ENCODE results near the gene GMPPB. TPM values are rescaled to one million over a fixed set of nuclear protein-coding genes. Genes with fewer than 3 reads are reported as not detected.
"Not testable (repeated sequence)": the region's sequence is repeated elsewhere in the genome, so short reads cannot be mapped to it uniquely, and the experiment has no call there.

Gene GMPPB
- polyA plus RNA-seq, 3 donors = 10.7 to 14.1 (median 12.8) TPM

GRCh38 chr3:49714728-49715550 lies 8.8 kb downstream of the GMPPB start:
- DNase-seq (ENCODE audit: low read depth in 3 of 3, low spot score in 2 of 3) = no peak

DNA sequence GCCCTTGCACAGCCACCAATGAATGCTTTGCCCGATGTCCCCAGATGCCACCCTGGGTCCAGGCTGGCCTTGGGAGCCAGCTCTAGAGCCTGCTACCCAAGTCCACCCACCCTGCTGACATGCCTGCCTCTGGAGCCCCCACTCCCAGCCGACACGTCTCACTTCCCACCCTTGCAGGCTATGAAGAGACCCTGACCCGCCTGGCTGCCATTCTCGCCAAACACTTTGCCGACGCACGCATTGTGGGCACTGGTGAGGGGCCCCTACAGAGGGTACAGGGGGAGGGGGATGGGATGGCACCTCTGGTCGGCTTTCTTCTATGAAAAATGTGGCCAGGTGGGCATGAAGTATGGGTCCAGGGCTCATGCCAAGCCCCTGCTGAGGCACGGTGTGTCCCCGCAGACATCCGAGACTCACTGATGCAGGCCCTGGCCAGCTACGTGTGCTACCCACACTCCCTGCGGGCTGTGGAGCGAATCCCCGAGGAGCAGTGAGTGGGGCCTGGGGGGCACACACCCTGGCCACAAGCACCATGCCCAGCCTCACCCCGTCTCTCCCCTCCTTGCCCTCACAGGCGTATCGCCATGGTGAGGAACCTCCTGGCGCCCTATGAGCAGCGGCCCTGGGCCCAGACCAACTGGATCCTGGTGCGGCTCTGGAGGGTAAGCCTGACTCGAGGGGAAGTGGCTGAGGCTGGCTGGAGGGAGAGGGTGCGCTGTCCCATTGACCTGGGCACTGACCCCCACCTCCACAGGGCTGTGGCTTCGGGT lies 10.2 kb downstream of the GMPPB start:
- DNase-seq (ENCODE audit: low read depth in 3 of 3, low spot score in 2 of 3) = no peak

- DNase-seq (ENCODE audit: low read depth in 3 of 3, low spot score in 2 of 3) = no peak
Observed at GRCh38 chr3:49712631-49713317, 11.0 kb downstream of the GMPPB start.

GRCh38 chr3:49712166-49712565 lies 11.6 kb downstream of the GMPPB start:
- DNase-seq (ENCODE audit: low read depth in 3 of 3, low spot score in 2 of 3) = no peak

GRCh38 chr3:49711489-49711888 lies 12.3 kb downstream of the GMPPB start:
- DNase-seq (ENCODE audit: low read depth in 3 of 3, low spot score in 2 of 3) = no peak

GRCh38 chr3:49709852-49710251 lies 13.9 kb downstream of the GMPPB start:
- no peak for DNase-seq (ENCODE audit: low read depth in 3 of 3, low spot score in 2 of 3)

- no peak for DNase-seq (ENCODE audit: low read depth in 3 of 3, low spot score in 2 of 3)
Observed at GRCh38 chr3:49707113-49707480, 16.7 kb downstream of the GMPPB start.

- no peak for DNase-seq (ENCODE audit: low read depth in 3 of 3, low spot score in 2 of 3)
Observed at GRCh38 chr3:49706456-49707112, 17.2 kb downstream of the GMPPB start.

GRCh38 chr3:49705390-49705960 lies 18.3 kb downstream of the GMPPB start:
- no peak for DNase-seq (ENCODE audit: low read depth in 3 of 3, low spot score in 2 of 3)

- no peak for DNase-seq (ENCODE audit: low read depth in 3 of 3, low spot score in 2 of 3)
Observed at GRCh38 chr3:49704629-49705028, 19.1 kb downstream of the GMPPB start.

GRCh38 chr3:49703956-49704355 lies 19.8 kb downstream of the GMPPB start:
- no peak for DNase-seq (ENCODE audit: low read depth in 3 of 3, low spot score in 2 of 3)

GRCh38 chr3:49703443-49703927 lies 20.3 kb downstream of the GMPPB start:
- no peak for DNase-seq (ENCODE audit: low read depth in 3 of 3, low spot score in 2 of 3)

- DNase-seq (ENCODE audit: low read depth in 3 of 3, low spot score in 2 of 3) = no peak
Observed at GRCh38 chr3:49702672-49703071, 21.1 kb downstream of the GMPPB start.

DNA sequence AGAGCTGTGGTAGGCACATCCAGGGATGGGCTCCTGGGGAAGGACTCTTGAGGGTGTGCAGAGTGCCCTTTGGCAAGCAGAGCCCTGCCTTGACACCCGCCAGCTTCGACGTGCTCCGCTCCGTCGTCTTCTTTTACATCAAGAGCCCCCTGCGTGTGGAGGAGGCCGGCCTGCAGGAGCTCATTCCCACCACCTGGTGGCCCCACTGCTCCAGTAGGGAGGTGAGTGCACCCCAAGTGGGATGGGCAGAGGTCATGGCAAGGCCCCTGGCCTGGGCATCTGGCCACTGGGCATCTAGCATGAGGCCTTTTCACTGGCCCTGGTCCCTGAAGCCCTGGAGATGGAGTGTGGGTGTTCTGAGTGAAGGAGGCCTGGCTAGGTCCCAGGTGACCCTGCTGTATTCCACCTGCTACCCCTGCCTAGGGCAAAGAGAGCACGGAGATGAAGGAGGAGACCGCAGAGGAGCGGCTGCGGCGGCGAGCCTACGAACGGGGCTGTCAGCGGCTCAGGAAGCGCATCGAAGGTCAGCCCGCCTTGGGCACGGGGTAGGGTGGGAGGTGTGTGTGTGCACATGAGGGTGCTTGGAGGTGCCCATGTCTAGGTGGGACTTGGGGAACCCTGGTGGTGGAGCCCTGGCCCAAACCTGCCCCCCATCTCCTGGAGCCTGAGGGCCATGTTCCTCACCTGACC lies 22.2 kb downstream of the GMPPB start:
- DNase-seq (ENCODE audit: low read depth in 3 of 3, low spot score in 2 of 3) = no peak

DNA sequence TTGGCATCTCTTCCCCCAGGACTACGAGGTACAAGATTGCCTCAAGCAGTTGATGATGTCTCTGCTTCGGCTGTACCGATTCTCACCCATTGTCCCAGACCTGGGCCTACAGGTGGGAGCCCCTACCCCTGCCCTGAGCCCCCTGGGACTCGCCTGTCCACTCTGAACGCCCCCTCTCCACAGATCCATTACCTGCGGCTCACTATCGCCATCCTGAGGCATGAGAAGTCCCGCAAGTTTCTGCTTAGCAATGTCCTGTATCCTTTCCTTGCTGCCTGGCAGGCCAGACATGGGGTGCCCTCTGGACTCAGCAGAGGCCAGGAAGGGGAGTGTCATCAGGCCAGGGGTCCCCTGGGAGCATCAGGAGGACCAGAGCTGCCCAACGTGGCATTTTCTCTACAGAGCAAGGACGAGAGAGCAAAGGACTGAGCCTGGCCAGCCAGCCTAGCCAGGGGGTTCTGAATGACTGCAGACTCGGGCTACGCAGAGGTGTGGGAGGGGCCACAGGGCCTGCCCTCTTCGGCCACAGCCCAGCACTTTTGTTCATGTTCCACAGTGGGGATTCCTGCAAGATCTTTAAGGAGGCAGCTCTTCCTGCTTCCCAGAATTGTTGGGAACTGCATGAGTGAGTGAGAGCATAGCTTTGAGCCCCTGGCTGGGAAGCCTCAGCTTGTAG lies 23.2 kb downstream of the GMPPB start:
- DNase-seq (ENCODE audit: low read depth in 3 of 3, low spot score in 2 of 3) = no peak

DNA sequence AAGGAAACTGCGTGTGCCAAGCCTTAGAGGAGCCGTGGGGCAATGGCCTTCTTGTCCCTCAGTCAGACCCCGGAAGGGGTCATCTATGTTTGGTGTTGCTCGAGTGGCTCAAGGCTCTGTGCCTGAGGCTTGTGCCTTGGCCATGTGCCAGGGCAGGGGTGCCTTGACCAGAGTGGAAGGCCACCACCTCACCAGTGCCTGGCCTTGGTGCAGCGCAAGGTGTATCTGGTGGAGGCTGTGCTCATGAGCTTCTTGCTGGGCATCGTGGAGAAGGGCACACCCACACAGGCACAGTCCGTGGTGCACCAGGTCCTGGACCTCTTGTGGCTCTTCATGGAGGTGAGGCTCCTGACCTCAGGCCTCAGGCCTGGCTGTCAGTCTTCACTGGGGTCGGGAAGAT lies 23.7 kb downstream of the GMPPB start:
- no peak for DNase-seq (ENCODE audit: low read depth in 3 of 3, low spot score in 2 of 3)

- no peak for DNase-seq (ENCODE audit: low read depth in 3 of 3, low spot score in 2 of 3)
Observed at GRCh38 chr3:49699281-49699979, 24.3 kb downstream of the GMPPB start.

GRCh38 chr3:49695350-49696015 lies 28.3 kb downstream of the GMPPB start:
- not testable (repeated sequence) for DNase-seq (ENCODE audit: low read depth in 3 of 3, low spot score in 2 of 3)
